Psoas muscle (tissue), 8 donors: ENCODE results near the gene CHCHD3. TPM values are rescaled to one million over a fixed set of nuclear protein-coding genes. Genes with fewer than 3 reads are reported as not detected.
"Not testable (repeated sequence)": the region's sequence is repeated elsewhere in the genome, so short reads cannot be mapped to it uniquely, and the experiment has no call there.

ENCODE experiments used
- ATAC-seq, 4 donors: fragments of 200-7000 bp; cut with Tn5 transposase; one replicate each; pipeline ENCODE4 v1.9.1; 2020; ENCODE audit warnings: moderate library complexity in 3 of 4, mild to moderate bottlenecking in 2 of 4
- DNase-seq, 2 donors: peaks; one replicate each; pipeline ENCODE4 v3.0.0-alpha.2; 2020
- H3K27ac ChIP-seq: fragments of 200-600 bp; one replicate; pipeline ENCODE4 v1.8.0; 2022
- H3K27me3 ChIP-seq, 3 donors: fragments of 200-600 bp in 1 of 3; one replicate each; pipeline versions ENCODE4 v1.6.1 to v1.8.0; 2013 to 2022; ENCODE audit warnings: low read length in 2 of 3, mild to moderate bottlenecking in 2 of 3, moderate library complexity in 1 of 3; ENCODE audit not compliant: insufficient read depth in 3 of 3
- H3K36me3 ChIP-seq, 2 donors: fragments of 200-600 bp in 1 of 2; one replicate each; pipeline versions ENCODE4 v1.6.1 to v1.8.0; 2013 to 2022; ENCODE audit warnings: low read depth in 1 of 2, mild to moderate bottlenecking in 1 of 2, moderate library complexity in 1 of 2; ENCODE audit not compliant: insufficient read depth in 1 of 2
- H3K4me1 ChIP-seq: fragments of 200-600 bp; one replicate; pipeline ENCODE4 v1.8.0; 2022
- H3K4me3 ChIP-seq: fragments of 200-600 bp; one replicate; pipeline ENCODE4 v1.8.0; 2022; ENCODE audit warnings: mild to moderate bottlenecking
- H3K9me3 ChIP-seq: fragments of 200-600 bp; one replicate; pipeline ENCODE4 v1.8.0; 2022
- CTCF ChIP-seq: fragments of 200-600 bp; IDR thresholded peaks from one replicate; pipeline ENCODE4 v1.8.0; 2022; ENCODE audit warnings: antibody characterized with exemption
- WGBS, 3 donors: extraction: QIAGEN DNeasy Blood & Tissue Kit; methylation state at CpG; one replicate each; pipeline versions ENCODE4 v1.1.6 to v1.1.7; 2013; 5-methylcytosine and 5-hydroxymethylcytosine counted together
- intact Hi-C, 2 donors: fragments of 100-400 bp; cut with DNase I; formaldehyde crosslinking; loops; one replicate each; pipeline versions ENCODE4 v1.11.0 to v1.14.2; 2022
- polyA plus RNA-seq, 3 donors: library from polyadenylated mRNA; stranded (reverse); fragments of 200-250 nt; gene quantifications; one replicate each; pipeline ENCODE4 v1.2.3, GENCODE V29; 2013
- total RNA-seq, 4 donors: library from RNA; stranded (reverse); fragmentation: NEBNext Ultra II Directional in 2 of 4; extraction: Animal tissue kit (Norgen Biotek cat#: 25700) in 2 of 4; gene quantifications; one replicate each; pipeline versions ENCODE4 v1.2.1 to v1.2.4, GENCODE V29; 2021 to 2023
- donor health status: healthy with polysubstance abuse.
- donor health status: DM: no; HTN: no; CAD: no; lungs with moderate emphysema.
- donor health status: Bipolar disorder and iron deficiency.
- donor health status: healthy.
- donor health status: DM: yes; HTN: yes; CAD: no.
- donor health status: DM: no; HTN: no; CAD: no.
- donor health status: DM: no; HTN: no; CAD: no.
- donor health status: DM: yes; HTN: yes; CAD: no.

CHCHD3 gene
- total and polyA plus RNA-seq, 7 donors, result 129 to 206 (median 184) TPM

GRCh38 chr7:132901241-132901640 is 180.6 kb downstream of the CHCHD3 start:
- WGBS, 3 donors, result 74 to 86% (median 84%) methylated on average over 4 of the region's 4 CpGs
- H3K4me1 ChIP-seq, result no peaks in the 10 kb centered on the region
- TF ChIP-seq CTCF, result no peak
- no peak overlapping the region for H3K27ac ChIP-seq
- H3K27me3 ChIP-seq, result no peaks in the 10 kb centered on the region
- peaks cover 0 to 4% of the 10 kb centered on the region in 2 donors for H3K36me3 ChIP-seq
- H3K4me3 ChIP-seq, result no peak overlapping the region
- H3K9me3 ChIP-seq, result no peaks in the 10 kb centered on the region
- DNase-seq, result no peak
- ATAC-seq, result no peak
- intact Hi-C loops, result no loop called here

- intact Hi-C loops, result no loop called here
- H3K27me3 ChIP-seq, result no peaks in the 10 kb centered on the region
- no peak overlapping the region for H3K4me3 ChIP-seq
- no peak overlapping the region for H3K27ac ChIP-seq
- ATAC-seq (peak in 2 of 4 donors; percentile 53 to 54), DNase-seq (no peak)
- no peaks in the 10 kb centered on the region for H3K9me3 ChIP-seq
- WGBS, 3 donors, result 87 to 94% (median 94%) methylated on average over 4 of the region's 4 CpGs
- peaks cover 0 to 4% of the 10 kb centered on the region in 2 donors for H3K36me3 ChIP-seq
- no peaks in the 10 kb centered on the region for H3K4me1 ChIP-seq
- TF ChIP-seq CTCF, result no peak
Observed at GRCh38 chr7:132899833-132900232, 182.1 kb downstream of the CHCHD3 start.

- H3K27ac ChIP-seq, H3K4me1 ChIP-seq, ATAC-seq, H3K27me3 ChIP-seq, H3K9me3 ChIP-seq, intact Hi-C loops, H3K36me3 ChIP-seq, H3K4me3 ChIP-seq: not testable (repeated sequence)
- DNase-seq, result peak in 1 of 2 donors; percentile 40
- 97 to 98% (median 97%) methylated on average over 24 to 38 of the region's 38 CpGs for WGBS, 3 donors
Observed at GRCh38 chr7:132898641-132899175, 183.2 kb downstream of the CHCHD3 start.

GRCh38 chr7:132897093-132897687 is 184.7 kb downstream of the CHCHD3 start:
- intact Hi-C loops, result no loop called here
- H3K4me1 ChIP-seq, result no peaks in the 10 kb centered on the region
- H3K4me3 ChIP-seq, result no peak overlapping the region
- ATAC-seq (no peak), DNase-seq (no peak)
- peaks cover 0 to 4% of the 10 kb centered on the region in 2 donors for H3K36me3 ChIP-seq
- no peak for TF ChIP-seq CTCF
- H3K27me3 ChIP-seq, result no peaks in the 10 kb centered on the region
- no peak overlapping the region for H3K27ac ChIP-seq
- WGBS, 3 donors, result 86 to 90% (median 88%) methylated on average over 3 of the region's 3 CpGs
- no peaks in the 10 kb centered on the region for H3K9me3 ChIP-seq

- intact Hi-C loops, result no loop called here
- peaks cover 0 to 4% of the 10 kb centered on the region in 2 donors for H3K36me3 ChIP-seq
- ATAC-seq, result no peak
- 96 to 99% (median 96%) methylated on average over 6 of the region's 6 CpGs for WGBS, 3 donors
- H3K4me1 ChIP-seq, result no peaks in the 10 kb centered on the region
- no peak overlapping the region for H3K4me3 ChIP-seq
- TF ChIP-seq CTCF, result no peak
- no peaks in the 10 kb centered on the region for H3K9me3 ChIP-seq
- no peak overlapping the region for H3K27ac ChIP-seq
- no peaks in the 10 kb centered on the region for H3K27me3 ChIP-seq
- DNase-seq, result no peak
Observed at GRCh38 chr7:132895231-132895630, 186.7 kb downstream of the CHCHD3 start.
